Sigmoid colon (tissue), 7 donors: ENCODE data around the gene HSDL2. TPM values are rescaled to one million over a fixed set of nuclear protein-coding genes. Genes with fewer than 3 reads are reported as not detected.

ENCODE experiments used
- DNase-seq: peaks from one replicate; pipeline ENCODE4 v3.0.0-alpha.2; 2019
- H3K27ac ChIP-seq, 4 donors: fragments of 200-600 bp; sonication (generic); one replicate each; pipeline ENCODE4 v1.5.1; 2016 to 2019; ENCODE audit warnings: mild to moderate bottlenecking in 1 of 4
- H3K27me3 ChIP-seq, 3 donors: fragments of 200-600 bp; sonication (generic); one replicate each; pipeline ENCODE4 v1.5.1; 2019; ENCODE audit warnings: mild to moderate bottlenecking in 1 of 3
- H3K36me3 ChIP-seq, 4 donors: fragments of 200-600 bp; sonication (generic); one replicate each; pipeline ENCODE4 v1.5.1; 2016 to 2019
- H3K4me1 ChIP-seq, 4 donors: fragments of 200-600 bp; sonication (generic); one replicate each; pipeline ENCODE4 v1.5.1; 2017 to 2019
- H3K4me3 ChIP-seq, 4 donors: fragments of 200-600 bp; sonication (generic); one replicate each; pipeline ENCODE4 v1.5.1; 2017 to 2019; ENCODE audit warnings: mild to moderate bottlenecking in 2 of 4, moderate library complexity in 1 of 4
- H3K9me3 ChIP-seq, 4 donors: fragments of 200-600 bp in 3 of 4; sonication (generic) in 3 of 4; one replicate each; pipeline versions ENCODE4 v1.5.1 to v1.6.1; 2013 to 2019
- CTCF ChIP-seq, 4 experiments: fragments of 450-650 bp in 3 of 4; fragments of 200-600 bp in 1 of 4; IDR thresholded peaks; one replicate each; pipeline ENCODE4 v1.5.1; 2016 to 2019; ENCODE audit warnings: antibody characterized with exemption in 4 of 4, mild to moderate bottlenecking in 3 of 4, moderate library complexity in 2 of 4
- POLR2A ChIP-seq, 2 donors: fragments of 450-650 bp; IDR thresholded peaks; one replicate each; pipeline ENCODE4 v1.6.1; 2016; ENCODE audit warnings: antibody characterized with exemption in 2 of 2, mild to moderate bottlenecking in 2 of 2, moderate library complexity in 2 of 2
- POLR2AphosphoS5 ChIP-seq, 4 donors: sonication (generic); formaldehyde crosslinking; IDR thresholded peaks; one replicate each; pipeline ENCODE4 v1.6.1; 2017; ENCODE audit warnings: antibody characterized with exemption in 4 of 4
- WGBS, 2 donors: extraction: QIAGEN DNeasy Blood & Tissue Kit; methylation state at CpG; one replicate each; pipeline ENCODE4 v1.1.7; 2013; 5-methylcytosine and 5-hydroxymethylcytosine counted together
- intact Hi-C: fragments of 100-400 bp; cut with DNase I; formaldehyde crosslinking; loops from one replicate; pipeline ENCODE4 v1.15.1; 2023
- polyA plus RNA-seq, 3 donors: library from polyadenylated mRNA; stranded (reverse); fragments of 200-250 nt; gene quantifications; one replicate each; pipeline ENCODE4 v1.2.3, GENCODE V29; 2013
- total RNA-seq, 4 donors: library from RNA; depleted of rRNA; stranded (reverse); fragments of >200 nt; gene quantifications; one replicate each; pipeline ENCODE4 v1.1.0, GENCODE V29; 2016
- donor health status: healthy with polysubstance abuse.
- donor health status: Bipolar disorder and iron deficiency.
- donor health status: healthy.

The HSDL2 gene
- total and polyA plus RNA-seq, 7 donors = 24.6 to 53.5 (median 39.8) TPM

DNA sequence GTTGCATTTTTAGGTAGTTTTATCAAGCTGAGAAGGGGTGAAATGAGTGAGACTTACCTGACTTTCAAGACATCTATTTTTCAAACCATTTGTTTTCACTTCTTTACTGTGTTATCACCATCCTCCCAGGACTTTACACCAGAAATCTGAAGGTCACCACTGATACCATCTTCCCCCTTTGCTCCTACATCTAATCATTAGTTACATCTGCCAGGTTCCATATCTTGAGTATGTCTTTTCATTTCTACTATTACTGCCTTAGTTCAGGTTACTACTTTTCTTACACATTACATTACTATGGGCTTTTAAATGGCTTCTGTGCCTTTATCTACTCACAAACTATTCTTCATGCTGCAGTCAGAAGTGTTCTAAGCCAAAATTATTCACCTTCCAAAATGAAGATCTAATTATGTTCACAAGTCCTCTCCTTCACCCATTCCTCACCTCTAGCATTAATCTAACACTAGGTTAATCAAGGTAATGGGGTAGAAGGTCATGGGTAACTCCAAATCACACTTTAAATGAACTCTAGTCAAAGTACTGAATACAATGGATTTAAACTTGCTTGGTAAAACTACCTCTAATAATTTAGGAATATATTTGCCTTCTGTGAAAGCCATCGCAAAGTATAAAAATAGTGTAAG, 2.1 kb upstream of the HSDL2 start:
- no peaks in the 10 kb centered on the region for H3K27me3 ChIP-seq
- H3K9me3 ChIP-seq = no peaks in the 10 kb centered on the region
- no peak for TF ChIP-seq CTCF (IDR thresholded peaks at IDR 0.05)
- peak overlapping the region in 3 of 4 donors; percentile 91 to 98 (median 97) for H3K27ac ChIP-seq
- H3K36me3 ChIP-seq = no peaks in the 10 kb centered on the region
- peaks cover 0 to 43% (median 35%) of the 10 kb centered on the region in 4 donors for H3K4me1 ChIP-seq
- WGBS, 2 donors = 37 to 87% methylated on average over 1 of the region's 1 CpG
- intact Hi-C loops = no loop called here
- DNase-seq = no peak
- peak overlapping the region in 3 of 4 donors; percentile 5 to 74 (median 73) for H3K4me3 ChIP-seq

DNA sequence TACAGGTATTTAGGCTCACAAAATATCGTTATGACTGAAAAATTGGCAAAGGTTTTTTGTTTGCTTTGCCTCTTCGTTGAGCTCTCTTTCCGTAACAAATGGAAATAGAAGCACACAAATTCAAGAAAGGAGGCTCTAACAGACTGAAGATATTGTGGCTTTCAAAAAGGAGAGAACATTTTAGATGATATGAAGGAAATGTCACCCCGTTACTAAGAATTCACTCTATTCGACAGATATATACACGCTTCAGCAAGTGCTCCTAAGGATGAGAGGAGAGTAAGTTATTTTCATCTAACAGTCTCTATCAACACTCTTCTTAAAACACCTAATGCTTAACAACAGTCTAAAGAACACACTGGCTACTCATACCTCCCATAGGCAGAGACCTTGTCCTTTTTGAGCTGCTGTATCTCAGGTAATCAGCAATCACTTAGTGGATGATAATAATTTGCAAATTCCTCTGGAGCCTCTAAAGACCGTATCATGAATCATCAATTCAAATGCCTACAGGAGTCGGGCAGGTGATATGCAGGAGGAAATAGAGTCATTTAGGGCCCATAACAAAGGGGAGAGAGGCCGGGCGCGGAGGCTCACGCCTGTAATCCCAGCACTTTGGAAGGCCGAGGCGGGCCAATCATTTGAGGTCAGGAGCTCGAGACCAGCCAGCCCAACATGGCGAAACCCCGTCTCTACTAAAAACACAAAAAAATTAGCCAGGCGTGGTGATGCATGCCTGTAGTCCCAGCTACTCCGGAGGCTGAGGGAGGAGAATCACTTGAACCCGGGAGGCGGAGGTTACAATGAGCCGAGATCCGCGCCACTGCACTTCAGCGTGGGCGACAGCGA, 1.4 kb upstream of the HSDL2 start:
- H3K9me3 ChIP-seq = no peaks in the 10 kb centered on the region
- H3K4me3 ChIP-seq = peak overlapping the region; percentile 73 to 92 (median 81)
- TF ChIP-seq POLR2AphosphoS5 (IDR thresholded peaks at IDR 0.05) = no peak
- TF ChIP-seq CTCF (IDR thresholded peaks at IDR 0.05) = no peak
- WGBS, 2 donors = 3 to 23% methylated on average over 27 of the region's 27 CpGs
- intact Hi-C loops = loop anchor here (1.0 kb wide), 2 partner anchors 45 to 372 kb away; partner anchors contain the start of genes PTBP3 and SNX30
- no peaks in the 10 kb centered on the region for H3K36me3 ChIP-seq
- no peak for DNase-seq
- no peaks in the 10 kb centered on the region for H3K27me3 ChIP-seq
- peaks cover 0 to 43% (median 38%) of the 10 kb centered on the region in 4 donors for H3K4me1 ChIP-seq
- H3K27ac ChIP-seq = peak overlapping the region; percentile 91 to 98 (median 98)

GRCh38 chr9:112379177-112380101, 469 bp upstream of the HSDL2 start:
- peak overlapping the region; percentile 73 to 92 (median 81) for H3K4me3 ChIP-seq
- peak; percentile 100 for DNase-seq
- TF ChIP-seq CTCF (IDR thresholded peaks at IDR 0.05) = no peak
- TF ChIP-seq POLR2AphosphoS5 (IDR thresholded peaks at IDR 0.05) = peak; percentile 90 to 98 (median 96)
- TF ChIP-seq POLR2A (IDR thresholded peaks at IDR 0.05) = peak; percentile 67 to 84
- peaks cover 0 to 49% (median 40%) of the 10 kb centered on the region in 4 donors for H3K4me1 ChIP-seq
- 0 to 1% methylated on average over 57 of the region's 57 CpGs for WGBS, 2 donors
- H3K9me3 ChIP-seq = no peaks in the 10 kb centered on the region
- intact Hi-C loops = loop anchor here (1.0 to 5.0 kb wide), 5 partner anchors 46 to 897 kb away; partner anchors contain the start of genes ECPAS, INIP, KIAA1958 and PTBP3
- no peaks in the 10 kb centered on the region for H3K36me3 ChIP-seq
- H3K27me3 ChIP-seq = no peaks in the 10 kb centered on the region
- peak overlapping the region; percentile 91 to 98 (median 98) for H3K27ac ChIP-seq

DNA sequence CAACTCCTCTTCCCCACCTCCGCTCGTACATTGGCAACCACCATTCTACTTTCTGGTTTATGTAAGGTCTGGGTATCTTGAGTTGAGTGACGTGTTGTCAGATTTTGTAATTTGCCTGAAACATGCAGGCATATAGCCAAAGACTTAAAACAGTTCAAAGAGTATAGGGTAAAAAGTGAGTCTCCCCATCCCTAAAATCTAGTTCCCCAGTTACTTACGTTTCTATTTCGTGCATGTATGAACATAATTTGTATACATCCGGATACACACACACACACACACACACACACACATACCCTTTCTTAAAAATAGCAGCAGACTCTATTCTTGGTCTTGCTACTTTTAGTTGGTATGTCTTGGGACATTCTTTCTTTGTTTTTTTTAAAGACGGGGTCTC, 915 bp downstream of the HSDL2 start:
- H3K4me1 ChIP-seq = peaks cover 0 to 54% (median 41%) of the 10 kb centered on the region in 4 donors
- no peaks in the 10 kb centered on the region for H3K27me3 ChIP-seq
- H3K27ac ChIP-seq = peak overlapping the region; percentile 91 to 98 (median 98)
- peak overlapping the region; percentile 73 to 92 (median 81) for H3K4me3 ChIP-seq
- H3K9me3 ChIP-seq = no peaks in the 10 kb centered on the region
- WGBS, 2 donors = 35 to 36% methylated on average over 7 of the region's 7 CpGs
- no peak for DNase-seq
- TF ChIP-seq CTCF (IDR thresholded peaks at IDR 0.05) (no peak), POLR2AphosphoS5 (IDR thresholded peaks at IDR 0.05) (peak in 2 of 4 donors; percentile 31 to 37)
- intact Hi-C loops = loop anchor here (5.0 kb wide), 3 partner anchors 106 to 899 kb away; partner anchors contain the start of genes ECPAS, INIP and KIAA1958
- H3K36me3 ChIP-seq = no peaks in the 10 kb centered on the region
